Measurements from ENCODE around the gene UBE2V1. TPM values are rescaled to one million over a fixed set of nuclear protein-coding genes. Genes with fewer than 3 reads are reported as not detected.

Gene UBE2V1
- total and polyA plus RNA-seq, 2 of the 13 experiments (the other 11 are each of a cell fraction or from before 2014, with no cell fraction given), result 81.3 to 132 TPM

- TF ChIP-seq ZNF567 (CRISPR knock-in tag; IDR thresholded peaks at IDR 0.05; ENCODE audit: borderline replicate concordance) (no peak), ZBTB33 (CRISPR knock-in tag; IDR thresholded peaks at IDR 0.05) (peak; percentile 67), ZXDC (CRISPR knock-in tag; IDR thresholded peaks at IDR 0.05) (no peak), RFXAP (CRISPR knock-in tag; IDR thresholded peaks at IDR 0.05; ENCODE audit: borderline replicate concordance) (no peak; the same call in 1 of the 2 replicates), NKX3-1 (CRISPR knock-in tag; IDR thresholded peaks at IDR 0.05) (no peak), GFI1 (CRISPR knock-in tag; IDR thresholded peaks at IDR 0.05; ENCODE audit: borderline replicate concordance) (no peak), ZNF207 (IDR thresholded peaks at IDR 0.05; ENCODE audit: borderline replicate concordance) (no peak), PLSCR1 (CRISPR knock-in tag; IDR thresholded peaks at IDR 0.05; ENCODE audit: borderline replicate concordance) (no peak), ISL2 (CRISPR knock-in tag; IDR thresholded peaks at IDR 0.05) (no peak; the same call in 1 of the 2 replicates), ZFP36L2 (CRISPR knock-in tag; IDR thresholded peaks at IDR 0.05) (no peak), PREB (CRISPR knock-in tag; IDR thresholded peaks at IDR 0.05) (no peak), ZNF430 (CRISPR knock-in tag; IDR thresholded peaks at IDR 0.05) (no peak), KDM5A (IDR thresholded peaks at IDR 0.05; ENCODE audit: borderline replicate concordance, low read length) (peak; percentile 74; the same call in 1 of the 2 replicates), SAP130 (CRISPR knock-in tag; IDR thresholded peaks at IDR 0.05; ENCODE audit: low read depth) (peak; percentile 96), SNRNP70 (IDR thresholded peaks at IDR 0.05; ENCODE audit: low read depth, low read length) (no peak), ZNF687 (CRISPR knock-in tag; IDR thresholded peaks at IDR 0.05) (peak; percentile 96), NR0B2 (CRISPR knock-in tag; IDR thresholded peaks at IDR 0.05) (no peak)
These were observed 2.8 kb upstream of the UBE2V1 start (continued) for GRCh38 chr20:50115591-50116367.
